GM19324 (cell line): ENCODE results near the gene CEP55.
A peak's percentile ranks its signal among the peaks of the same experiment; 100 is the strongest.
"Not testable (repeated sequence)": the region's sequence is repeated elsewhere in the genome, so short reads cannot be mapped to it uniquely, and the experiment has no call there.

ENCODE experiments used
- ATAC-seq: cut with Tn5 transposase; IDR thresholded peaks from one replicate; pipeline ENCODE4 v1.9.1; 2021; ENCODE audit warnings: mild to moderate bottlenecking, moderate library complexity; ENCODE audit not compliant: unreplicated experiment, low FRiP score

CEP55 gene

DNA sequence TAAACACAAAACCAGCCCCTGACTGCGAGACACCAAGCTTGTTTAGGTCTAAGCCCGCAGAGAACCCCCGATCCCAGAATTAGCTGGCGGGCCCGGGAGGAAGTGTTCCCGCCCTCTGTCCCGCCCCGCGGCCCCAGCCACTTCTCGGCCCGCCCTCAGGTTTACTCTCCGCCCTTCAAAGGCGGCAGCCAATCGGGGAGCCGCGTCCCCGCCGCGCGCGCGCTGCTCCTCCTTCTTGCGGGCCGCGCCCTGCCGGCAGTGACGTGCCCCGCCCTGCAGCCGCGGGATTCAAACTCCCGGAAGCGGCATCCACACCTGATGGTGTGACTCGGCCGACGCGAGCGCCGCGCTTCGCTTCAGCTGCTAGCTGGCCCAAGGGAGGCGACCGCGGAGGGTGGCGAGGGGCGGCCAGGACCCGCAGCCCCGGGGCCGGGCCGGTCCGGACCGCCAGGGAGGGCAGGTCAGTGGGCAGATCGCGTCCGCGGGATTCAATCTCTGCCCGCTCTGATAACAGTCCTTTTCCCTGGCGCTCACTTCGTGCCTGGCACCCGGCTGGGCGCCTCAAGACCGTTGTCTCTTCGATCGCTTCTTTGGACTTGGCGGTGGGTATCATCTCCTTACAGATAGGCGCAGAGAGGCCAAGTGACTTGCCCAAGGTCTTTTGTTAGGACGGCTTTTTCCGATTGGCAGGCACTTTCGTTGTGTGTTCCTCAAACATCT lies at the start of gene CEP55:
Gene CEP55, plus strand, starts transcription at position 291 of the 720 bp plus-strand sequence. CDS start 3,440 bp downstream, outside the sequence.
- peak; percentile 99 for ATAC-seq

DNA sequence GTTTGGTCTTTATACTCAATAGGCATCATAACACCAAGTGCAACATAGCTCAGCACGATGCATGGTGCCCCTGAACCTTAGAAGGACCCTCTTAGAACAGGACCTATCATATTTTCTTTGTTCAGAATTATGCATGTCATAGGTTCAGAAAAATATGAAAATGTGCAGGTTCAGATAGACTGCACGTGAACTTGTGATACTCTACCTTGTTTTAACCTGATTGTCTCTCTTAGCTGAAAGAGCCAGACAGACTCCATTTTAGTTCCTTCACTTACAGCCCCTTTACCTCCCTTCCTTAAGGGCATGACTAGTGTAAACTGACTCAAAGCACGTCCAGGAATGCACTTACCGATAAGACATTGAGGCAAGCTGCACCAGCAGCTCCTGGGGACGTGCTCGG lies 49.4 kb upstream of the CEP55 start:
- ATAC-seq, result no peak

DNA sequence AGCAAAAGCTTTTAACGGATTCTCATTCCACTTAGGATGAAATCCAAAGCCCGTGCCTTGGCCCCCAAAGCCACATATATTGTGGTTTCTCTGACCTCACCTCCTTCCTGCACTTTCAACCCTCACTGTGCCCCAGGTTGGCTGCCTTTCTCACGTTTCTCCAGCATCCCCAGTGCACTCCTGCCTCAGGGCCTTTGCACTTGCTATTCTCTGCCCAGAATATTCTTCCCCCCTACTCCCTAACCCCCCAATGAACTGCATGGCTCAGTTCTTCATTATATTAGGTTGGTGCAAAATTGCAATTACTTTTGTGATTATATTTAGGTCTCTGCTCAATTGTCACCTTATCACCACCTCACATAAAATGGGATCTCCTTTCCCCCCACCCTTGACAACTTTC lies 48.4 kb upstream of the CEP55 start:
- ATAC-seq, result no peak

DNA sequence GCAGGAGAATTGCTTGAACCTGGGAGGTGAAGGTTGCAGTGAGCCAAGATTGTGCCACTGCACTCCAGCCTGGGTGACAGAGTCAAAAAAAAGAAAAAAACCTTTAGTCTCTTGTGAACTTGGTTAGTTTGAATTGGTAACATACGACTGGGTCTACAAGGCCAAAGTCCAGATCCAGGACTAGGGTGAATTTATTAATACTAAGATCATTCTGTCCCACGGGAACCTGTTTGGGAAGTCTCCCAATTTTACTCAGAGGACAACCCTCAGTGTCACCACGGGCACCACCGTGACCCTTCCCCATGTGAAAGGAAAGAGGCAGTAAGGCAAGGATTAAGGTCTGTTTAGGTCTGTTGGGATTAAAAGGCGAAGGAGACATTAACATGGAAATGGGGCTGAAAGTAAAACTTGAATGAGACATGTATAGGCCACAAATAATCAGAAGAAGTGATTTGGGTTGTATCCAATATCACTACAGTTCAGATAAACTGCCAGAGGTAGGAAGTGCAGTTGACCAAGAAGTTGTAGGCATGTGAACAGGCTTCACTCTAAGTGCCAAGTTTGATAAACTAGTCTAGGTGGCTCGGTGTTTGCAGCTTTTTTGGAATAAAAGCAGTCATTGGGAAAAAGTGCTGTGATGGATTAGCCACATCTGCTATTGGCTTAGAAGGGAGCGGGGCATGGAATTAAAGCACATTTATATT lies 45.0 kb upstream of the CEP55 start:
- ATAC-seq, result no peak

DNA sequence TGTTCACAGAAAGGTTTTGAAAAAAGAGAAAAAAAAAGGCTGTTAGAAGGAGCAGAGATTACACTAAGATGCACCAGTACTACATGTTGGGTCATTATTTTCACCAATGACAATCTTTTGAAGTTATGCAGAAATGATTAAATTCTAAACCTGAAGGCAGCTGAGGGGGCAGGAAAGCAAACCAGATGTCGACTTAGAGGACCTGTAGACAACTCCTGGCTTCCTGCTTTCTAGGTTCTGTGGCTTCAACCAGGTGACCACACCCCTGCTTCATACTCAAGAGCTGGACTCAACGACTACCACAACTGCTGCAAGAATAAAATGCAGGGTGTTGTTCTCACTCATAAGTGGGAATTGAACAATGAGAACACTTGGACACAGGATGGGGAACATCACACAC lies 44.3 kb upstream of the CEP55 start:
- no peak for ATAC-seq

DNA sequence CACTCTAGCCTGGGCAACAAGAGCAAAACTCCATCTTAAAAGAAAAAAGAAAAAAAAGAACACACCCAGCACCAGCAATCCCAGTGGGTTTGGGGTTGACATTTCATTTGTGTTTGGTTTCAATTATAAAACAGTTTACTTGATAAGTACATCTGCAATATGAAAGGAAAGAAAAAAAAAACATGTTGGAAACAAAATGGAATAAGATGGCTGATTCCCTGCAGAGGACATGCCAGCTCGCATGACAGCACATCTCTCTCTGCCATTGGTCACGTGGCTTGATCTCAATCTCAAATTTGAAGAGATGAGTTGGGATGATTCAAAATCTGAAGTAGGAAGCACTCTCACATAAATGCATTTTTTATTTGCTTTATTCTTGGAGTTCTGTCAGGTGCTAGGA lies 42.3 kb upstream of the CEP55 start:
- no peak for ATAC-seq

DNA sequence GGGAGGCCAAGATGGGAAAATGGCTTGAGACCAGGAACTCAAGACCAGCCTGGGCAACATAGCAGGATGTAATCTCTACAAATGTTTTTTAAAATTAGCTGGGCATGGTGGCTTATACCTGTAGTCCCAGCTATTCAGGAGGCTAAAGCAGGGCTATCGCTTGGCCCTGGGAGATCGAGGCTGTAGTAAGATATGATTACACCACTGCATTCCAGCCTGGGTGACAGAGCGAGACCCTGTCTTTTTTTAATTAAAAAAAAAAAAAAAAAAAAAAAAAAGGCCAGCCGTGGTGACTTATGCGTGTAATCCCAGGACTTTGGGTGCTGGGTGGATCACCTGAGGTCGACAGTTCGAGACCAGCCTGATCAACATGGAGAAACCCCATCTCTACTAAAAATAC lies 41.7 kb upstream of the CEP55 start:
- ATAC-seq, result no peak

DNA sequence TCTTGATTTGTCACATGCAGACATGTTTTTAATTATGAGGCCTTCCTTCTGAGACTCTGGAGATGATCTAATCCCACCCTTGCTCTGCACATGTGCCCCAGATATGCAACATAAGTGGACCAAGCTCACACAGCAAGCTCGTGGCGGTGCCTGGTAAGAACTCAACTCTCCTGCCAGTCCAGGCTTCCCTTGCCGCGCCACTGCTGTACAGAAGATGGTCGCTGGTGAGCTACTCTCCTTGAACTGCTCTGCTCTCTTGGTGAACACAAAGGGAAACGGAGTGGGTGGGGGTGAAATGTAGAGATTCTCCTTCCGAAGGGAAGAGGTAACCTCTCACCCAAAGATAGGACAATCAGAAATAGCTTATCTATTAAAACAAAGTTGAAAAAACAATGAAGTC lies 39.9 kb upstream of the CEP55 start:
- ATAC-seq, result no peak

DNA sequence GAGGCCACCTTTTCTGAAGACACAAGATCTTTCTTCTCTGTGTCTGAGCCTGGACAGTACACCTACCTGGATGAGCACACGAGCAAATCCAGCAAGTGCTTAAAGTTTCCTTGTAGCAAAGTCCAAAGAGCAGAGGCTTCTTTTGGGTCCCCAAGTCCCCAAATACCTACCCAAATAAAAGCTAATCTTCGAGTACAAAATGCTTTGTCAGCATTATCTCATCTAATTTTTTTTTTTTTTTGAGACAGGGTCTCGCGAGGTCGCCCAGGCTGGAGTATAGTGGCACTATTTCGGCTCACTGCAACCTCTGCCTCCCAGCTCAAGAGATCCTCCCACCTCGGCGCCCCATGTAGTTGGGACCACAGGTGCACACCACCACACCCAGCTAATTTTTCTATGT lies 38.9 kb upstream of the CEP55 start:
- no peak for ATAC-seq

DNA sequence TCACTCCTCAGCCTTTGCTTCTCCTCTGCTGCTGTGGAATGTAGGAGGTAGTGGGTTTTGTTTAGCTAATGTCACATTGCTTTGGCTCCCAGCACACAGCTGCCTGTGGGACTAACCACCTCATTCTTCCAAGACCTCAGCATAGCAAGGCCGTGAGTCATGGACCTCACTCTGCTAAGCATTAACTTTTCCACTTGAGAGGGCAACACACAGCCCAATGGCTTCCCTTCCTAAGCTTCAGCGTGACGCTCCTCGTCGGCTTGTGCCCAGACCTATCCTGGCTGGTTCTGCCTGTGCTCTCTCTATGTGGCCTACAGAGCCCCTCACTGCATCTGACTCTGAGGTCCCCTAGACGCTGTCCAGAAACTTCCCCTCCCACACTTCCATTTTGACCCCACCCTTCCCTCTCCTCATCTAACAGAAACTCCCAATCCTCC lies 37.6 kb upstream of the CEP55 start:
- ATAC-seq, result no peak

DNA sequence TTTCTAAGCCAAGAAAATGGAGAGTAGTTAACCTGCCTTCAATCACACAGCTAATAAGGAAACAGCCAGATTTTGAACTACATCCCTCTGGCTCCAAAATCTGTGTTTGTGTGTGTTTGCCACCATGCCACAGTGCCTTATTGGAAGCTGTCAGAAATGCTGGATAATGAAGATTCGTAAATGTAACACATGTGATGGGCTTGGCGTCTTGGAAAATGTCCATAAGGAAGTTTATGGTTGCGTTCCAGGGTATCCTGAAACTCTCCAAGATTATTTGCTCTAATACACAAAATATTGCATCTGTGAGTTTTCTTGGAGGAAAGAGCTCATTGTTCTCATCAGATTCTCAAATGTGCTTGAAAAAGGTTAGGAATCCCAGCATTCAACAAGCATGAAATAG lies 36.9 kb upstream of the CEP55 start:
- ATAC-seq, result no peak

DNA sequence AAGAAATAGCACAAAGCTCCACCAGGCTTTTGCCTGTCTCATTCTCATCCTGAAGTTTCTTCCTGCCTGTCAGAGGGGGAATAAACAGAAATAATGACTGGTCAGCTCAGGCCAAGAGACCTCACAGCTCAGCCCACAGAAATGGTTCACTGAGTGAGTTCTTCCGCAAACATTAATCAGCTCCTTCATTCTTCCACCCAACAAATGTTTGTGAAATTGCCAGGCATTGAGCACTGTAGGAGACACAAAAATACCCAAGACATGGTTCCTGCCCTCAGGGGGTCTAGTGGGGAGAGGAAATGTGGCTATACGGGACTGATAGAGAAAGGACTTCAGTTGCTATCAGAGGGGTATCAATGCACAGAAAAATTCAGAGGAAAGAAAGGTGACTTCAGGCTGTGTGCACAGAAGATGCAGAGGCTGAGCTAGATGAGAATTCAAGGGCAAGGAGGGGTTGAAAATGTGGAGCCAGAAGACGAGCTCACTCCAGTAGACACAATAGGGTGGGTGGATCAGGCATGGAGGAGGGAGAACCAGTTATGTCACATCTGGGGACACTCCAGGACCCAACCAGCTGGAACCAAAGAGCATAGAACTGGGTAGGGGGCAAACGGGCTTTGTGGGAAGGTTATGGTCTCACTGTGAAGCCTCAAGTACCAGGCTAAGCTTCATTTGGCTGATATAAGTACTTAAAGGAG lies 35.2 kb upstream of the CEP55 start:
- ATAC-seq, result no peak

DNA sequence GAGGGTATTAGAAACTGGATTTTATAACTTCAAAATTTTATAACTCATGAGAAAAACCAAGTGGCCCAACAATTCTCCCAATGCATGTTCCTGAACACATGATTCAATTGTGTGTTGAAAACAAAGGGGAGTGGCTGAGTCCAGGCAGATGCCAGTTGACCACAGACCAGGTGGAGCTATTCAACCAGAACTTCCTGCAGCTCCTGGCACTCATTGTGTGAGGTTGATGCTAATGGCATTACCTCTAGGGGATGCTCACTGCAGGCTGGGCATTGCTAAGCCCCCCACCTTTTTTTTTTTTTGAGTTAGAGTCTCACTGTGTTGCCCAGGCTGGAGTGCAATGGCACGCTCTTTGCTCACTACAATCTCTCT lies 34.6 kb upstream of the CEP55 start:
- no peak for ATAC-seq

DNA sequence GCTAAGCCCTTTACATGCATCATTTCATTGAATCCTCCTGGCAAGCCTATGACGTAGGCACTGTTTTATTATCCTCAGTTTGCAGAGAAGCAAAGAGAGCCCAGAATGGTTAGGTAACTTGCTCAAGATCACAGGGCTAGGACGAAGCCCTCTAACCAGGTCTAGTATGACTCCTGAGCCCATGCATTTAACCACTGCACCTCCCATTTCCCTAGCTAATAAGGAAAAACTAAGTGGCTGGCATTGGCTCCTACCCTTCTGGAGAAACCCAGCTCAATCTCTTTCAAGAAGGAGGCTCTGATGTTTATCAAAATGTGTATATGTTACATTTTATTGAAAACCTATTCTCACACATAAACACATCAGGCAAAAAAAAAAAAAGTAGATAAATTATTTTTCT lies 34.0 kb upstream of the CEP55 start:
- ATAC-seq, result no peak

DNA sequence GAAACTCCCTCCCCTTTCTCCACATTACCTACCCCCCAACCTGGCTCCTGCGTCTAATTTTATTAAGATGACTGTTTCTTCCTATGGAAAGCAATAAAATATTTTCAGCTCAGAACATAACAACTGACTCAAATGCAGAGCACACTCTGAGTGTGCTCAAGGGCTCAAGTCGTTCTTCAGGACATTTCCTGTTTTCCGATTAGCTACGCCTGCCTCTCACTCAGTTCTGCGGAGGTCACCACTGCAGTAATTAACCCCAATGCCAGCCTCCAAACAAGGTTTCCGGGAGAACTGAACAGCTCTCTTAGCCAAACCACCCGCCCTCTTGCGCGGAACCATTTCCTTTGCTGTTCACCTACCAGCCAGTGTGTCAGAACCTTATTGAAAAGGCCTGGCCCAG lies 33.5 kb upstream of the CEP55 start:
- no peak for ATAC-seq

DNA sequence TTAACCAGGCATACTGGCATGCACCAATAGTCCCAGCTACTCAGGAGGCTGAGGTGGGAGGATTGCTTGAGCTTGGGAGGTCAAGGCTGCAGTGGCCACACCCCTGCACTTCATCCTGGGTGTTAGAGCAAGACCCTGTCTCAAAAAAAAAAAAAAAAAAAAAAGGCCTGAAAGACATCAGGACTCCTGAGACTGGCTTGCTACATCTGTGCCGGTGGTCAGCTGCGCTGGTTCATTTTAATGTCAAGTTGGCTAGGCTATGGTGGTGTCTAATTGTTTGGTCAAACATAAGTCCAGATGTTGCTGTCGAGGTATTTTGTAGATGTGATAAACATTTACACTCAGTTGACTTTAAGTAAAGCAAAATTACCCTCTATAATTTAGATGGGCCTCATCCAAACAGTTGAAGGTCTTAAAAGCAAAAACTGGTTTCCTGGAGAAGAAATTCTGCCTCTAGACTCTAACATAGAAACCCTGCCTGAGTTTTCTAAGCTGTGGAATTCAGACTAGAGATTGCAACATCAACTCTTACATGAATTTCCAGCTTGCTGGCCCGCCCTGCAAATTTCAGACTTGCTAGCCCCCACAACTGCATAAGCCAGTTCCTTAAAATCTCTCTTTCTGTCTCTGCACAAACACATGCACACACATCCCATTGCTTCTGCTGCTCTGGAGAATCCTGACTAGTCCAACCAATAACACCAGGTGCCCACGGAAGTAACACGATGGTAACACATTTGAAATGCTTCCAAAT lies 32.5 kb upstream of the CEP55 start:
- no peak for ATAC-seq

DNA sequence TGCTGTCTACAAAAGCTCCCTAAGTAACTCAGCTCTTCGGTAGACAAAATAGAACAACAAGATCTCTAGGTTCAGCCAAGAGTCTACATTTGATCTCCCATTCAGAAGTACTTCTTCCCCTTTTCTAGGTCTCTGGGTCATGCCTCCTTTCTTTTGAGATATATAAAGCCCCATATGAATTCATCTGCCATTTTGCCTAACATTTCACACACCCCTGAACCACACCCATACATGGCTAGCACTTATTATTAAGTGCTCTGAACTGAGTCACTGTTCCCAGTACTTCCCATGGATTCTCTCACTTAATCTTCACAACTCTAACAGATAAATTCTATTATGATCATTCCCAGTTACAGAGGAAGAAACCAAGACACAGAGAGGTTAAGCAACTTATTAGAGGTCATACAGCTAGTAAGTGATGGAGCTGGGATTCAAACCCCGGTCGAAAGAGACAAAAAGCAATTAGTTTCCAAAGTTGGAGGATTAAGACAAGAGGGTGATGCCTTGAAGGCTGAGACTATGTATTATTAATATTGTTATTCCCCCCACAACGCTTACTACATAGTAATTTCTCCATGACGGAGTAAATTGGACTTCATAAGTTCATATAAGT lies 31.5 kb upstream of the CEP55 start:
- no peak for ATAC-seq

DNA sequence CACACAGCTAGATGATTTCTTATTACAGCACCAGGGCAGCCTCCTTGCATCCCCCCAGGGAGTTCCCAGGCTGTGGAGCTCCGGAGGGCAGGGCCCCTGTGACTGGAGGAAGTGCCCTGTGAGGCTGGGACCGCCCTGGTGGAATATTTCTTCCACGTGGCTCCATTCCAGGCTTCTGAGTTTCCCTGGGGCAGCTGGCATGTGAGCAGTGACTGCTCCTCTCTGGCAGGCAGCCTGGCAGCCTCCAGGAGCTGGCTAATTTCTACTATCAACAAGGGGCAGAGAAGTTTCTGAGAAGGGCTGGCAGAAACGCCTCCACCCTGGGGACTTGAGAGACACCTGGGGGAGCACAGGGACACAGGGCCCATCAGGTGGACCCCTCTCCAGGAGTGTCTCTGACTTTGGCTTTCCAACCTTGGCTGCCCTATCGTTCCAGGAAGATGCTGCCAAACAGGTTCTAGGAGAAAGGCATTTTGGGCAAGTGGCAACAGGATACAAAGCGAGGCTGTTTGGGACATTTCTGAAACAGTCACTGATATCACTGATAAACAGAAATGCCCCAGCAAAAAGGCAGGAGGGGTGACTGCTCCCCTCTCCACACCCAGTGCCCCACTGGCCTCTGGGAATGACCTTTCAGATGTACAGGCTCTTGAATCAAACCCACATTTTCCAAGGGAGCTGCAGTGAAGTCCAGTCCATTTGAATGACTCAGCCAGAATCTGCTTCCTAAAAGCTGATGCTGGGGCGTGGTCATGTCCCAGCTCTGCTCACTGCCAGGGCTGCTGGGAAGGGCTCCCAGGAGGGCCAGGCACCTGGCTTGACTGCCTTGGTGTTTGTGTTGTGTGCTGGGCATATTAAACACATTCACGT lies 30.4 kb upstream of the CEP55 start:
- ATAC-seq, result no peak

DNA sequence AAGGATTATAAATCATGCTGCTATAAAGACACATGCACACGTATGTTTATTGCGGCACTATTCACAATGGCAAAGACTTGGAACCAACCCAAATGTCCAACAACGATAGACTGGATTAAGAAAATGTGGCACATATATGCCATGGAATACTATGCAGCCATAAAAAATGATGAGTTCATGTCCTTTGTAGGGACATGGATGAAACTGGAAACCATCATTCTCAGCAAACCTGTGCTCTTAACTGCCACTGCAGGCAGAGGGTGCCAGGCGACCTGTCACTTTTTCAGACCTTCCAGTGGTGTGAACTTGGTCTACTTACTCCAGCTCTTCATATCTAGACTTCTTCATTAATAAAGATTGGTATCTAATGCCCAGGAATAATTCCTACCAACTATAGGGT lies 28.8 kb upstream of the CEP55 start:
- ATAC-seq, result not testable (repeated sequence)
